Activated naive CD4-positive, alpha-beta T cell treated with anti-CD3 and anti-CD28 coated beads, Interleukin-2, amount 10 ng/mL, durations not matched to agents 7 days and 5 days (primary cell): ENCODE results near the gene STXBP1.
"Not testable (repeated sequence)": the region's sequence is repeated elsewhere in the genome, so short reads cannot be mapped to it uniquely, and the experiment has no call there.

ENCODE experiments used
- CTCF ChIA-PET: fragments of 350-600 bp; sonication (Branson Sonifier 250); formaldehyde crosslinking; loops from one replicate; lab custom pipeline; 2021; ENCODE audit warnings: antibody characterized with exemption; lab: Charles Lee
- DNase-seq: peaks from one replicate; pipeline ENCODE4 v3.0.0-alpha.2; 2020
- H3K27ac Mint-ChIP-seq: one replicate; pipeline ENCODE4 v1.8.0; 2021; ENCODE audit warnings: mild to moderate bottlenecking, moderate library complexity, mixed read lengths
- H3K27me3 Mint-ChIP-seq: one replicate; pipeline ENCODE4 v1.8.0; 2021; ENCODE audit warnings: mild to moderate bottlenecking, mixed read lengths
- H3K36me3 Mint-ChIP-seq: one replicate; pipeline ENCODE4 v1.8.0; 2021; ENCODE audit warnings: mixed read lengths
- H3K4me1 Mint-ChIP-seq: one replicate; pipeline ENCODE4 v1.8.0; 2021; ENCODE audit warnings: mixed read lengths
- H3K4me3 Mint-ChIP-seq: one replicate; pipeline ENCODE4 v1.8.0; 2021; ENCODE audit warnings: mild to moderate bottlenecking, moderate library complexity, mixed read lengths
- H3K9me3 Mint-ChIP-seq: one replicate; pipeline ENCODE4 v1.8.0; 2021; ENCODE audit warnings: mixed read lengths

The STXBP1 gene

GRCh38 chr9:127612939-127613582 lies 984 bp downstream of the STXBP1 start:
- DNase-seq, result peak; percentile 76
- Mint-ChIP-seq H3K4me1 (peaks cover 35% of the 10 kb centered on the region), H3K36me3 (no peaks in the 10 kb centered on the region), H3K27me3 (peaks cover 71% of the 10 kb centered on the region), H3K4me3 (peak overlapping the region; percentile 82), H3K27ac (peak overlapping the region; percentile 56), H3K9me3 (no peaks in the 10 kb centered on the region)
- CTCF ChIA-PET, result interaction anchor here (1.0 kb wide), 1 partner anchor 122 kb away, joined by 4 read pairs; the partner anchor contains the start of gene TOR2A

GRCh38 chr9:127613583-127613954 lies 1.5 kb downstream of the STXBP1 start:
- H3K9me3 Mint-ChIP-seq, result no peaks in the 10 kb centered on the region
- H3K36me3 Mint-ChIP-seq, result no peaks in the 10 kb centered on the region
- H3K4me3 Mint-ChIP-seq, result peak overlapping the region; percentile 82
- peak overlapping the region; percentile 56 for H3K27ac Mint-ChIP-seq
- CTCF ChIA-PET, result interaction anchor here (1.0 kb wide), 1 partner anchor 121 kb away, joined by 4 read pairs; the partner anchor contains the start of gene TOR2A
- peaks cover 67% of the 10 kb centered on the region for H3K27me3 Mint-ChIP-seq
- no peak for DNase-seq
- H3K4me1 Mint-ChIP-seq, result peaks cover 31% of the 10 kb centered on the region

DNA sequence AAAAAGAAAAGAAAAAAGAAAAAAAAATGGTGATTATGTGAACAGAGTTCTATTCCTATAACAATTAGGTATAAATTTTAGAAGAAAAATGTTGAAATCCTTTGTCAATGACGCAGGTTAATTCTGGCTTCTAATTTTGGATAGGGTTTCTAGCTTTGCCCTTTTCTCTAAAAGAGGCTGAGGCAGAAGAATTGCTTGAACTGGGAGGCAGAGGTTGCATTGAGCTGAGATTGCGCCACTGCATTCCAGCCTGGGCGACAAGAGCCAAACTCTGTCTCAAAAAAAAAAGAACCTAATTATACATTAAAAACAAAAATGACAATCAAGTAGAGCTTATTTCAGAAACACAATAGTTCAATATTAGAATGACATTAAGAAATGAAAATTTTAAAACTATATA lies 2.9 kb downstream of the STXBP1 start:
- no peak overlapping the region for H3K27ac Mint-ChIP-seq
- no peak for DNase-seq
- H3K36me3 Mint-ChIP-seq, result no peaks in the 10 kb centered on the region
- H3K9me3 Mint-ChIP-seq, result no peaks in the 10 kb centered on the region
- CTCF ChIA-PET, result no interaction called here
- peaks cover 61% of the 10 kb centered on the region for H3K27me3 Mint-ChIP-seq
- peaks cover 21% of the 10 kb centered on the region for H3K4me1 Mint-ChIP-seq
- no peak overlapping the region for H3K4me3 Mint-ChIP-seq

DNA sequence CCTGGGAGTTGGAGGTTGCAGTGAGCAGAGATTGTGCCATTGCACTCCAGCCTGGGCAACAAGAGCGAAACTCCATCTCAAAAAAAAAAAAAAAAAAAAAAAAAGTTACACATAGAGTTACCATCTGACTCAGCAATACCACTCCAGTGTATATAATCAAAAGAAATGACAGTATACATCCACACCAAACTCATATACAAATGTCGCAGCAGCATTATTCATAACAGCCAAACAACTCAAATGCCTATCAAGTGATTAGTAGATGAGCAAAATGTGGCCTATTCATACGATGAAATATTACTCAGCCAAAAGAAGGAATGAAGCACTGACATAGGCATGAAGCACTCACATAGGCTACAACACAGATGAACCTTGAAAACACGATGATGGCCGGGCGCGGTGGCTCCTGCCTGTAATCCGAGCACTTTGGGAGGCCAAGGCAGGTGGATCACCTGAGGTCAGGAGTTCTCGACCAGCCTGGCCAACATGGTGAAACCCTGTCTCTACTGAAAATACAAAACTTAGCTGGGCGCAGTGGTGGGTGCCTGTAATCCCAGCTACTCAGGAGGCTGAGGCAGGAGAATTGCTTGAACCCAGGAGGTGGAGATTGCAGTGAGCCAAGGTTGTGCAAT lies 9.4 kb downstream of the STXBP1 start:
- DNase-seq, H3K4me1 Mint-ChIP-seq, H3K9me3 Mint-ChIP-seq, H3K36me3 Mint-ChIP-seq, H3K27ac Mint-ChIP-seq, H3K4me3 Mint-ChIP-seq, CTCF ChIA-PET: not testable (repeated sequence)
- peaks cover 30% of the 10 kb centered on the region for H3K27me3 Mint-ChIP-seq

GRCh38 chr9:127626752-127627493 lies 14.8 kb downstream of the STXBP1 start:
- peaks cover 33% of the 10 kb centered on the region for H3K27me3 Mint-ChIP-seq
- no peak overlapping the region for H3K4me3 Mint-ChIP-seq
- DNase-seq, result no peak
- no peaks in the 10 kb centered on the region for H3K9me3 Mint-ChIP-seq
- no peaks in the 10 kb centered on the region for H3K4me1 Mint-ChIP-seq
- no peaks in the 10 kb centered on the region for H3K36me3 Mint-ChIP-seq
- H3K27ac Mint-ChIP-seq, result no peak overlapping the region
- CTCF ChIA-PET, result no interaction called here

DNA sequence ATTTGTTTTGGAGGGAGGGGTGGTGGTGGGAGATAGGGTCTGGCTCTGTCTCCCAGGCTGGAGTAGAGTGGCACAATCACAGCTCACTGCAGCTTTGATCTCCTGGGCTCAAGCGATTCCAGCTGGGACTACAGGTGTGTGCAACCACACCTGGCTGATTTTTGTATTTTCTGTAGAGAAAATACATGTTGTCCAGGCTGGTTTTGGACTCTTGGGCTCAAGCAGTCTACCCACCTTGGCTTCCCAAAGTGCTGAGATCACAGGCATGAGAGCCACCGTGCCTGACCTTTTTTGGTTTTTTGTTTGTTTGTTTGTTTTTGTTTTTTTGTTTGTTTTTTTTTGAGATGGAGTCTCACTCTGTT lies 15.4 kb downstream of the STXBP1 start:
- H3K27me3 Mint-ChIP-seq, result peaks cover 33% of the 10 kb centered on the region
- no peaks in the 10 kb centered on the region for H3K4me1 Mint-ChIP-seq
- H3K36me3 Mint-ChIP-seq, result no peaks in the 10 kb centered on the region
- DNase-seq, result no peak
- H3K4me3 Mint-ChIP-seq, result no peak overlapping the region
- H3K27ac Mint-ChIP-seq, result no peak overlapping the region
- CTCF ChIA-PET, result no interaction called here
- no peaks in the 10 kb centered on the region for H3K9me3 Mint-ChIP-seq

DNA sequence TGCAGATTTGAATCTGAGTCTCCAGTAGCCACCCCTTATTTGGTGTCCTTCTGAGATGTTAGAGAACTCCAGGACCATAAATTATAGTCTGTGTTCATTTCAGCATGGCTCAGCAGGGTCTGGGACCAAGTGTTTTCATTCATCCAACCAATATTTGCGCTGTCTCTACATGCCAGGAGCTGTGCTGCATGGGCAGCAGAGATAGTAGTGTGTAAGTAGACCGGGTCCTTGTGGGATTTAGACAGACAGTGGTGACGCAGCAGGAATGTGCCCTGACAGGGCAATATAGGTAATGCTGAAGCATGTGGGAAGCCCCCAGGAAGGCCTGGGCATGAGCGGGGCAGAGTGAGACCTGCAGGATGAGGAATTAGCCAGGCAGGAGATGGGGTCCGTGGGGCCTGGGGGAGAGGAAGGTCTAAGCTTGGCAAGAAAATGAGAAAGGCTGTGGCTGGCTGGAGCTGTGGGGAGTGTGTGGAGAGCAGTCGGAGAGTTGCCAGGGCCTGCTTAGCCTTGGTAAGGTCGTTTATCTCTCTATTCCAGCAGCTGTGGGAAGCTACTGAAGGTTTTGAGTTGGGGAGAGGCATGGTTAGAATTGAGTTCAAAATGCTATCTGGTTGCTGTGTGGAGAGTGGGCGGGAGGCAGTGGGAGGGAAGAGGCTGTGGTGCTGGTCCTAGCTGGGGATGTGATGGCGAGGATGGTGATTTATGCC lies 16.8 kb downstream of the STXBP1 start:
- no peak overlapping the region for H3K27ac Mint-ChIP-seq
- CTCF ChIA-PET, result interaction anchor here (0.7 kb wide), 1 partner anchor 39 kb away, joined by 3 read pairs; no protein-coding TSS in a partner anchor
- peaks cover 23% of the 10 kb centered on the region for H3K27me3 Mint-ChIP-seq
- no peak for DNase-seq
- H3K9me3 Mint-ChIP-seq, result no peaks in the 10 kb centered on the region
- H3K36me3 Mint-ChIP-seq, result no peaks in the 10 kb centered on the region
- H3K4me1 Mint-ChIP-seq, result peaks cover 6% of the 10 kb centered on the region
- H3K4me3 Mint-ChIP-seq, result no peak overlapping the region

- CTCF ChIA-PET, result interaction anchor here (0.7 kb wide), 1 partner anchor 39 kb away, joined by 3 read pairs; no protein-coding TSS in a partner anchor
Measured at GRCh38 chr9:127629468-127630081, 17.5 kb downstream of the STXBP1 start.

DNA sequence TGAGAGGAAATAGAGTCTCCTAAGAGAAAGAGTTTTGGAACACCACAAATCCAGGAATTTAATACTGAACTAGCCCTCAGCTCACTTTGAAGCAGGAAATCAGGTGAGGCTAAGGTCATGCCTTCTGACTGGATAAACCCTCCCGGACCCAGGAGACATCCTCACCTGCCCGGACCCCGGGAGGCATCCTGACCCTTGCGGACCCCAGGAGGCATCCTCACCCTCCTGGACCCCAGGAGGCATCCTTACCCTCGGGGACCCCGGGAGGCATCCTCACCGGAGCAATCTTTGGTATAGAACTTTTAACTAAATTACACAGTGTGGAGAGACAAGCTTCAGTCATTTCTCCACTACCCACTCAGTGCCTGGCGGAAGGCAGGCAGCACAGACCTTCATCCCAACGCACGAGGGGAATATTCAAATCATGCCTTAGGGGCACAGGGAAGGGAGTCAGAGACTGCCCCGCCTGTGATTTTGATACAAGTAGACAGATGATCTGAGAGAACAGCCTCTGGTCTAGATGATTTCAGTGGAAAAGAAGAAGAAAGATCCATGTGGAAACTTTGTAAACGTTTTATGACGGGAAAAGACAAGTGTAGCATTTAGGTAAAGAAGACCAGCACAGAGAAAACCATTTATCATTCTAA lies 21.3 kb downstream of the STXBP1 start:
- no peak overlapping the region for H3K27ac Mint-ChIP-seq
- no peak for DNase-seq
- H3K9me3 Mint-ChIP-seq, result no peaks in the 10 kb centered on the region
- peaks cover 14% of the 10 kb centered on the region for H3K4me1 Mint-ChIP-seq
- no peaks in the 10 kb centered on the region for H3K36me3 Mint-ChIP-seq
- no peak overlapping the region for H3K4me3 Mint-ChIP-seq
- peaks cover 14% of the 10 kb centered on the region for H3K27me3 Mint-ChIP-seq
- CTCF ChIA-PET, result no interaction called here

More at GRCh38 chr9:127629468-127630081, 17.5 kb downstream of the STXBP1 start:
- no peak for DNase-seq
- Mint-ChIP-seq H3K9me3 (no peaks in the 10 kb centered on the region), H3K36me3 (no peaks in the 10 kb centered on the region), H3K4me1 (peaks cover 13% of the 10 kb centered on the region), H3K27ac (no peak overlapping the region), H3K4me3 (no peak overlapping the region), H3K27me3 (peaks cover 23% of the 10 kb centered on the region)

DNA sequence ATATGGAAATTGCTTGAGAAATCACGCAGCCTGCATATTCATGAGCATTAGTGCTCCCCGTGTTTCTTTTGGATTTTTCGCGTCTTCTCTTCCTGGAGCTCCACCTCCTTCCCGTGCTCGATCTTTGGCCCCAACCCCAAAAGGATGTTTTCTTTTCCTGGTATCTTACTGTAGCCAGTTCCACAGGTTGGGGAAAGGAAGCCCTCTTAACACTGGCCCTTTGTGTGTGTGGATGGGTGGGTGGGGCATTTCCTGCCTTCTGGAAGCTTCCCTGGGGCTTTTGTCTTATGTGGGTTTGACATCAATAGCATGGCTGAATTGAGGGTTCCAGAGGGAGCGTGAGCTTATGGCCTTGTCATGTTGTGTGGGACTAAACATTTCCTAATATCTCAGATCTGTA lies 21.9 kb downstream of the STXBP1 start:
- Mint-ChIP-seq H3K27ac (no peak overlapping the region), H3K9me3 (no peaks in the 10 kb centered on the region), H3K4me1 (peaks cover 14% of the 10 kb centered on the region), H3K36me3 (no peaks in the 10 kb centered on the region), H3K4me3 (no peak overlapping the region), H3K27me3 (peaks cover 11% of the 10 kb centered on the region)
- no peak for DNase-seq
- CTCF ChIA-PET, result no interaction called here

GRCh38 chr9:127634698-127635097 lies 22.6 kb downstream of the STXBP1 start:
- Mint-ChIP-seq H3K9me3 (no peaks in the 10 kb centered on the region), H3K36me3 (no peaks in the 10 kb centered on the region), H3K27me3 (peaks cover 5% of the 10 kb centered on the region), H3K4me3 (no peak overlapping the region), H3K27ac (no peak overlapping the region), H3K4me1 (peaks cover 14% of the 10 kb centered on the region)
- DNase-seq, result no peak
- CTCF ChIA-PET, result interaction anchor here (1.1 kb wide), 1 partner anchor 27 kb away, joined by 3 read pairs; no protein-coding TSS in a partner anchor

DNA sequence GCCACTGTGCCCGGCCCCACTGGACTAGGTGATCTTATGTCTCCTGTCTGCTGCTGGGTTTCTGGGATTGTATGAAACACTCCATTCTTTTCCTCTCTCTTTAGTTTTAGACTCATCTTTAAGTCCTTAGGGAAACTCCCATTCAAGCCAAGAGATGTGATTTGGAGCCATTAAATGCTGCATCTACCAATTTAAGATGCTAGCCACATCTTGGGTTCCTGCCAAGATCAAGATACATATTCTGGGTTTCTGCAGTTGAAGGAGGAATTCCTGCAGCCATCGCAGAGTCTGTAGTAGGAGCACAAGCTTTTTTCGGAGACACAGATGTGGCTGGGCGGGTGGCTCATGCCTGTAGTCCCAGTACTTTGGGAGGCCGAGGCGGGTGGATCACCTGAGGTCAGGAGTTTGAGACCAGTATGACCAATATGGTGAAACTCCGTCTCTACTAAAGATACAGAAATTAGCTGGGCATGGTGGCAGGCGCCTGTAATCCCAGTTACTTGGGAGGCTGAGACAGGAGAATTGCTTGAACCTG lies 23.2 kb downstream of the STXBP1 start:
- Mint-ChIP-seq H3K27me3 (peaks cover 4% of the 10 kb centered on the region), H3K36me3 (no peaks in the 10 kb centered on the region), H3K4me1 (peaks cover 14% of the 10 kb centered on the region), H3K9me3 (no peaks in the 10 kb centered on the region), H3K27ac (no peak overlapping the region), H3K4me3 (no peak overlapping the region)
- CTCF ChIA-PET, result interaction anchor here (1.1 kb wide), 1 partner anchor 27 kb away, joined by 3 read pairs; no protein-coding TSS in a partner anchor
- no peak for DNase-seq

DNA sequence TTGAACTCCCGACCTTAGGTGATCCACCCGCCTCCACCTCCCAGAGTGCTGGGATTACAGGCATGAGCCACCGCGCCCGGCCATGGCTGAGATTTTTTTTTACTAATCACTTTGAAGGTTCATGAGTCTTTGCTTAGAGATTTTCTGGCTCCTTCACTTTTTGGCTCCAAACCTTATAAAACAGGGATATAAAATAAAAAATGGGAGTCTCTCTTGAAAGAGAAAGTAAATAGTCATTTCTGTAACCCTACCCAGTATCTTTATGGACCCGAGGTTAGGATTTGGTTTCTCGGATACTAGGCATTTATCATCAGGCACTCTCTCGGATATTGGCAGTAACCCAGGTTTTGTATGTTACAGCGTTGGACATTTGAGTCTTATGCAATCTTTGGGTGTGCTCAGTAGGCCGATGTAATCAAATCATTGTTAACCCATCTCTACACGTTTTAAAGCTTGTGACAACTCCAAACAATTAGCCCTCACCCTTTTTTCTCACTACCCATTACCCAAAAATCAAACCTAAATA lies 25.3 kb downstream of the STXBP1 start:
- DNase-seq, result no peak
- CTCF ChIA-PET, result no interaction called here
- Mint-ChIP-seq H3K9me3 (no peaks in the 10 kb centered on the region), H3K4me1 (peaks cover 14% of the 10 kb centered on the region), H3K27me3 (peaks cover 11% of the 10 kb centered on the region), H3K27ac (no peak overlapping the region), H3K4me3 (no peak overlapping the region), H3K36me3 (no peaks in the 10 kb centered on the region)
